HUES48 (cell line): ENCODE results near the gene SLC19A1.

Experiments
- H3K27ac ChIP-seq: one replicate; pipeline ENCODE4 v1.7.0; 2013; ENCODE audit warnings: low read depth, low read length, inconsistent platforms
- H3K27me3 ChIP-seq: 2 replicates; pipeline ENCODE4 v1.6.1; 2013; ENCODE audit warnings: mild to moderate bottlenecking, low read length; ENCODE audit not compliant: control insufficient read depth, insufficient read depth
- H3K36me3 ChIP-seq: 2 replicates; pipeline ENCODE4 v1.6.1; 2013; ENCODE audit warnings: low read length; ENCODE audit not compliant: control insufficient read depth, insufficient read depth
- H3K4me1 ChIP-seq: 2 replicates; pipeline ENCODE4 v1.6.1; 2013; ENCODE audit warnings: mild to moderate bottlenecking, low read length; ENCODE audit not compliant: control insufficient read depth, insufficient read depth
- H3K4me3 ChIP-seq: 2 replicates; pipeline ENCODE4 v1.5.1; 2013; ENCODE audit warnings: mild to moderate bottlenecking, low read depth, low read length
- H3K9ac ChIP-seq: 2 replicates; pipeline ENCODE4 v1.6.1; 2013; ENCODE audit warnings: mild to moderate bottlenecking, low read depth, low read length, moderate library complexity
- H3K9me3 ChIP-seq: 2 replicates; pipeline ENCODE4 v1.6.1; 2013; ENCODE audit warnings: low read length; ENCODE audit not compliant: control insufficient read depth, insufficient read depth

Gene SLC19A1

GRCh38 chr21:45512626-45513002 lies 29.6 kb downstream of the SLC19A1 start:
- Histone ChIP-seq H3K36me3 (peaks cover 50% of the 10 kb centered on the region), H3K27me3 (no peaks in the 10 kb centered on the region), H3K4me3 (no peak overlapping the region), H3K4me1 (no peaks in the 10 kb centered on the region), H3K9ac (no peak overlapping the region), H3K9me3 (no peaks in the 10 kb centered on the region), H3K27ac (no peak overlapping the region)

DNA sequence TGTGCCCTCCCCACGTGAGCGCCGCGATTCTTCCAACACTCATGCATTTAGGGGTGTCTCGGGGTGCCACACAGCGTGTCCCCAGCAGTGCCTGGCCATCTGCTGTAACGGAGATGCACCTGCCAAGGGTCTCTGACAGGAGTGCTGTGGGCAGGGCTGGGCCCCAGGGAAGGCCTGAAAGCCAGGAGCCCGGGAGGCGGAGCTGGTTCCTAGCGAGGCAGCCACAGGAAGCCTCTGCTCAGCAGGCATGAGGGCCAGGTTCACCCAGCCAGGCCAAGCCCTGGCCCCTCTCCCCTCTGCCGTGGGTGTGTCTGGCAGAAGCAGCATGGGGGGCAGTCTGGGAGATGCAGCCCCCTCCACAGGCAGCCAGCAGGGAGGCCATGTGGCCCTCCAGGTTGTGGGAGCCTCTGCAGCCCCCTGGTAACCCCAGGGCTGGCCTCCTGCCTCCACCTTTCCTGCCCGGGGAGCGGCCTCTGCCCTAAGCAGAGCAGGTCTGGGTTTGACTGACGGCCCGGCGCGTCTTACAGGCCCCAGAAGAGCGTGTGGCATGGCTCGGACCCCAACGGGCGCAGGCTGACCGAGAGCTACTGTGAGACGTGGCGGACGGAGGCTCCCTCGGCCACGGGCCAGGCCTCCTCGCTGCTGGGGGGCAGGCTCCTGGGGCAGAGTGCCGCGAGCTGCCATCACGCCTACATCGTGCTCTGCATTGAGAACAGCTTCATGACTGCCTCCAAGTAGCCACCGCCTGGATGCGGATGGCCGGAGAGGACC lies 30.4 kb downstream of the SLC19A1 start:
- no peak overlapping the region for H3K9ac ChIP-seq
- no peaks in the 10 kb centered on the region for H3K27me3 ChIP-seq
- H3K9me3 ChIP-seq, result no peaks in the 10 kb centered on the region
- H3K36me3 ChIP-seq, result peaks cover 50% of the 10 kb centered on the region
- H3K4me3 ChIP-seq, result no peak overlapping the region
- H3K27ac ChIP-seq, result no peak overlapping the region
- no peaks in the 10 kb centered on the region for H3K4me1 ChIP-seq

DNA sequence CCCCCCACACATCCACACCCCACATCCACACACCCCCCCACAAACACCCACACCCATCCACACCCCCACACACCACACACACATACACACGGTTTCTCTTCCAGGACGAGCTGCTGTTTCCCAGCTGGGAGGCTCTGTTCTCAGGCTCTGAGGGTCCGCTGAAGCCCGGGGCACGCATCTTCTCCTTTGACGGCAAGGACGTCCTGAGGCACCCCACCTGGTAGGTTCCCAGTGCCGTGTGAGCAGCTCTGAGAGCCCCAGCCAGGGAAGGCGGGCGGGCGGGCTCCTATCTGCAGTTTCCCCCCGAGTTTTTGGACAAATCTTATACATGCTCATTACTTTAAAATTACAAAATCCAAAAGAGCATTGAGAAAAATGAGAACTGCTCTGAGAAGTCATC lies 31.2 kb downstream of the SLC19A1 start:
- Histone ChIP-seq H3K9me3 (no peaks in the 10 kb centered on the region), H3K4me1 (no peaks in the 10 kb centered on the region), H3K27me3 (no peaks in the 10 kb centered on the region), H3K27ac (no peak overlapping the region), H3K9ac (no peak overlapping the region), H3K36me3 (peaks cover 52% of the 10 kb centered on the region), H3K4me3 (no peak overlapping the region)

DNA sequence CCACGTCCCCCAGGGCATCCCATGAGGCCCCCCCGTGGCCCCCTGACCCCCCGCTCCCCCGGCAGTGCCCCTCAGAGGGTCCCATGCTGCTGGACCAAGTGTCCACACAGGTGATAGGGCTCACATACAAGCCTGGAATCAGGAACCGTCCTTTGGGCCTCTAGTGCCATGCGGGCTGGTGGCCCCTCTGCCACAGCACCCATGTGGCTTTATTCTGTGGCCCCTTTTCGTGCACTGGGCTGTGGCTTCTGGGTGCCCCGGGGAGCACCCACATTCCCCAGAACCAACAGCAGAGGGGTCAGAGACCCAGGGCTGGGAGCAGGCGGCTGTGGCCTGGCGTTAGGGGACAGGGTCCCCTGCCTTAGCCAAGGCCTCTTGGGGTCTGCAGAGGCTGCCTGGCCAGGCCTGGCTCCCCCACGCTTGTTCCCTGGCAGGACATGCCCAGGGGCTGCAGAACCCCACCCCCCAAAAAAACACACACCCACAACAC lies 31.7 kb downstream of the SLC19A1 start:
- no peaks in the 10 kb centered on the region for H3K27me3 ChIP-seq
- no peak overlapping the region for H3K27ac ChIP-seq
- H3K4me1 ChIP-seq, result no peaks in the 10 kb centered on the region
- H3K9ac ChIP-seq, result no peak overlapping the region
- peaks cover 55% of the 10 kb centered on the region for H3K36me3 ChIP-seq
- H3K4me3 ChIP-seq, result no peak overlapping the region
- no peaks in the 10 kb centered on the region for H3K9me3 ChIP-seq

GRCh38 chr21:45509566-45510465 lies 32.4 kb downstream of the SLC19A1 start:
- Histone ChIP-seq H3K36me3 (peaks cover 52% of the 10 kb centered on the region), H3K9me3 (no peaks in the 10 kb centered on the region), H3K27me3 (no peaks in the 10 kb centered on the region), H3K4me3 (no peak overlapping the region), H3K4me1 (no peaks in the 10 kb centered on the region), H3K27ac (no peak overlapping the region), H3K9ac (no peak overlapping the region)

- no peak overlapping the region for H3K4me3 ChIP-seq
- no peaks in the 10 kb centered on the region for H3K9me3 ChIP-seq
- no peak overlapping the region for H3K9ac ChIP-seq
- no peaks in the 10 kb centered on the region for H3K27me3 ChIP-seq
- H3K4me1 ChIP-seq, result no peaks in the 10 kb centered on the region
- peaks cover 51% of the 10 kb centered on the region for H3K36me3 ChIP-seq
- no peak overlapping the region for H3K27ac ChIP-seq
Measured at GRCh38 chr21:45508607-45509565, 33.4 kb downstream of the SLC19A1 start.

GRCh38 chr21:45507888-45508508 lies 34.2 kb downstream of the SLC19A1 start:
- Histone ChIP-seq H3K9me3 (no peaks in the 10 kb centered on the region), H3K4me1 (no peaks in the 10 kb centered on the region), H3K27ac (no peak overlapping the region), H3K4me3 (no peak overlapping the region), H3K36me3 (peaks cover 43% of the 10 kb centered on the region), H3K27me3 (no peaks in the 10 kb centered on the region), H3K9ac (no peak overlapping the region)

GRCh38 chr21:45507523-45507875 lies 34.7 kb downstream of the SLC19A1 start:
- Histone ChIP-seq H3K4me3 (no peak overlapping the region), H3K9ac (no peak overlapping the region), H3K4me1 (no peaks in the 10 kb centered on the region), H3K27ac (no peak overlapping the region), H3K9me3 (no peaks in the 10 kb centered on the region), H3K36me3 (peaks cover 38% of the 10 kb centered on the region), H3K27me3 (no peaks in the 10 kb centered on the region)

GRCh38 chr21:45506836-45507522 lies 35.3 kb downstream of the SLC19A1 start:
- Histone ChIP-seq H3K36me3 (peaks cover 33% of the 10 kb centered on the region), H3K9me3 (no peaks in the 10 kb centered on the region), H3K27ac (no peak overlapping the region), H3K4me1 (no peaks in the 10 kb centered on the region), H3K27me3 (no peaks in the 10 kb centered on the region), H3K4me3 (no peak overlapping the region), H3K9ac (no peak overlapping the region)
